Measurements from ENCODE around the gene STEAP4. TPM values are rescaled to one million over a fixed set of nuclear protein-coding genes. Genes with fewer than 3 reads are reported as not detected.
A peak's percentile ranks its signal among the peaks of the same experiment; 100 is the strongest.
"Not testable (repeated sequence)": the region's sequence is repeated elsewhere in the genome, so short reads cannot be mapped to it uniquely, and the experiment has no call there.

Gene STEAP4
- total RNA-seq, 1 donor from 2014 or later, result 53.9 TPM

DNA sequence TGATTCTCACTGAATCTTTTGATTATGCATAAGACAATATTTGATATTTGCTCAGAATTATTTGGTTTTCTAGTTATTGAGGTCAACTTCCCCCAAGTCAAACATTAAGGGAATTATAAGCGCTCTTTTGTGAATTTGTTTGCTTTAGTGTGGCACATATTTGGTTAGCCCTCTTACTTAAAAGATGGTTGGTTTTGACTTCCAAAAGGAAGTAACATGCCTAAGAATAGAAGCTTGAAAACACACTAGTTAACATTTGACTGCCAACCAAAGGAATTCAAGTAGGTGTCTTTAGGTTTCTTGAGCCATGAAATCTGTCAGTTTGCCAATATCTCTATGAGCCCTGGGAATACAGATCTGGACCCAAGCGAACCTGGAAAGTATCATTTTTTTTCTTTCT lies 24.9 kb downstream of the STEAP4 start:
- H3K9me3 ChIP-seq, result no peaks in the 10 kb centered on the region
- no peak for DNase-seq
- TF ChIP-seq, protein P1, sequence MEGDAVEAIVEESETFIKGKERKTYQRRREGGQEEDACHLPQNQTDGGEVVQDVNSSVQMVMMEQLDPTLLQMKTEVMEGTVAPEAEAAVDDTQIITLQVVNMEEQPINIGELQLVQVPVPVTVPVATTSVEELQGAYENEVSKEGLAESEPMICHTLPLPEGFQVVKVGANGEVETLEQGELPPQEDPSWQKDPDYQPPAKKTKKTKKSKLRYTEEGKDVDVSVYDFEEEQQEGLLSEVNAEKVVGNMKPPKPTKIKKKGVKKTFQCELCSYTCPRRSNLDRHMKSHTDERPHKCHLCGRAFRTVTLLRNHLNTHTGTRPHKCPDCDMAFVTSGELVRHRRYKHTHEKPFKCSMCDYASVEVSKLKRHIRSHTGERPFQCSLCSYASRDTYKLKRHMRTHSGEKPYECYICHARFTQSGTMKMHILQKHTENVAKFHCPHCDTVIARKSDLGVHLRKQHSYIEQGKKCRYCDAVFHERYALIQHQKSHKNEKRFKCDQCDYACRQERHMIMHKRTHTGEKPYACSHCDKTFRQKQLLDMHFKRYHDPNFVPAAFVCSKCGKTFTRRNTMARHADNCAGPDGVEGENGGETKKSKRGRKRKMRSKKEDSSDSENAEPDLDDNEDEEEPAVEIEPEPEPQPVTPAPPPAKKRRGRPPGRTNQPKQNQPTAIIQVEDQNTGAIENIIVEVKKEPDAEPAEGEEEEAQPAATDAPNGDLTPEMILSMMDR (IDR thresholded peaks at IDR 0.05), result no peak
- peaks cover 15% of the 10 kb centered on the region for H3K4me1 ChIP-seq
- intact Hi-C loops (cut with DNase I), result no loop called here
- no peaks in the 10 kb centered on the region for H3K36me3 ChIP-seq
- H3K27me3 ChIP-seq, result no peaks in the 10 kb centered on the region
- no peak overlapping the region for H3K27ac ChIP-seq
- ATAC-seq, result peak; percentile 74
- no peak overlapping the region for H3K4me3 ChIP-seq

DNA sequence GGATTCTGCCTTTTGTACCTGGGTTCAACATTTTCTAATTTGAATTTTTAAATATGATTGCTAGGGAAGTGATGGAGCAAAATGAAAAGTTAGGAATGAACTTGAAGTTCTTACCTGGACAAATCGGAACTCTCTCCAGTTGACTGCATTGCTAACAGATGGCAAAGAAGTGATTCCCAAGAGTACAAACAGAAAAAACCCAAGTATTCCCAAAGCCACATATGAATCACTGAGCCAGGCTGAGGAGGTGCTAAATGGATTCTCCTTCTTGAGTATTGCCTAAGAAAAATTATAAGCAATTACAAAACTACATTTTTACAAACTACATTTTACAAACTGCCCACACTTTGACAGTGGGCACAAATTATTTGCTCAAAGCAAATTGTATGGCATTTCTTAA lies 25.9 kb downstream of the STEAP4 start:
- no peak overlapping the region for H3K4me3 ChIP-seq
- no peak for ATAC-seq
- intact Hi-C loops (cut with DNase I), result no loop called here
- peaks cover 15% of the 10 kb centered on the region for H3K4me1 ChIP-seq
- H3K27me3 ChIP-seq, result no peaks in the 10 kb centered on the region
- H3K36me3 ChIP-seq, result no peaks in the 10 kb centered on the region
- DNase-seq, result no peak
- H3K9me3 ChIP-seq, result no peaks in the 10 kb centered on the region
- no peak overlapping the region for H3K27ac ChIP-seq
- TF ChIP-seq, protein P1 (IDR thresholded peaks at IDR 0.05), result no peak

DNA sequence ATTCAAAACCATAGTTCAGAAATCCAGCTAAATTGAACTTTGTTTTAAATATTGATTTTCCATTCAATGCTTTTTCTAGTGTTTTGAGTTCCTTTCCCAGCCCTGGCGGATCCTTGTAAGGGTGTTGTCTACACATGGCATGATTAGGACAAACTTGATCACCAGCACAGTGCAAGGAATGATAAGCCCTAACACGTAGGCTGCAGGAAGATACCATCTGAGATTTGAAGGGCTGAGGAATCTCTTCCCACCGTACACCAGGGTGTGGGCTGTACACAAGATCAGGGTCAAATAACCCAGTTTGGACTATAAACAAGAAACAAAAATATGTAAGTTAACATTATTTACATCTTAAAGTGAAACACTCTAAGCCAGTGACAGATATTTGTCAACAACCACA lies 27.4 kb downstream of the STEAP4 start:
- Histone ChIP-seq H3K4me1 (peaks cover 15% of the 10 kb centered on the region), H3K4me3 (no peak overlapping the region), H3K9me3 (no peaks in the 10 kb centered on the region), H3K27me3 (no peaks in the 10 kb centered on the region), H3K27ac (peak overlapping the region; percentile 33), H3K36me3 (no peaks in the 10 kb centered on the region)
- intact Hi-C loops (cut with DNase I), result no loop called here
- ATAC-seq, result no peak
- DNase-seq, result no peak
- TF ChIP-seq, protein P1 (IDR thresholded peaks at IDR 0.05), result no peak

DNA sequence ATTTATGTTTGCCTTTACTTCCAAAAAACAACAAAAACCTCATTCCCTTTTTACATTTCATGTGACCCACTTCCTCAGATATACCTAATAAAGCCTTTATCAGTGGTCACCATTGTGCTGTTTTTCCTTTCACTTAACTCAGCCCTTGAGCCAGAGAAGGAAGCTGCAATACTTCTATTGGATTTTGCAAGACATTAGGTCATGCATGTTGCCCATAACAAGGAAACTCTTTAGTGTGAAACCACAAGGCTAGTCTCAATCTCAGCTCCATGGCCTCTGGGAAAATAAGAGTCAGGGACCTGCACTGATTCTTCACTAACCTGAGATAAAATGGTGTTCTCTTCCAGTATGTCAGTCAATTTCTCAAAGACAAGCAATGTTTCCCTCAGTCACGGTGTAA lies 27.8 kb downstream of the STEAP4 start:
- Histone ChIP-seq H3K27ac (peak overlapping the region; percentile 33), H3K27me3 (no peaks in the 10 kb centered on the region), H3K9me3 (no peaks in the 10 kb centered on the region), H3K4me3 (no peak overlapping the region), H3K4me1 (peaks cover 15% of the 10 kb centered on the region), H3K36me3 (no peaks in the 10 kb centered on the region)
- DNase-seq (no peak), ATAC-seq (peak; percentile 86)
- TF ChIP-seq, protein P1 (IDR thresholded peaks at IDR 0.05), result no peak
- intact Hi-C loops (cut with DNase I), result no loop called here

DNA sequence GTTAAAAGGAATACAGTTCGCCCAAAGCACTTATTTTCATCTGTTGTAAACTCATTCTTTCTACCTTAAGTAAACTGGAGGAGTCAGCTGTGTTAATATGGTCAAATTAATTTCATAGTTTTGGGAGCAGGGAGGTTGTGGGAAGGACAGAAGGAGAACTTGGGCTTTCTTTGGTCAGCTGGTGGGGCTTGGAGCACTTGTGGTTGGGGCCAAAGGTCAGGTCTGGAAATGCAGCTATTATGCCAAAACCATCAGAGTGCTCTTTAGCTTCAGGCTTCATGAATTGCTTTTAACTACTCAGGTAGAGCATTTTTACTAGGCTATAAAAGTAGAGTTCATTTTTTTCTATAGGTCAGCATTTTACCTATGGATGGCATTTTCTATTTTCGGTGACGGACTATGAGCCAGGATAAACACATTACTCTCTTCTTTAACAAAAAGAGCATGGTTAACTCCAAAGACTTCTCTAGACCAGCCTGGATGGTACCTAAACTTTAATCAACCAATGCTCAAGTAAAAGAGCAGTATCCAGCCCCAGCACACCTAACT lies 30.0 kb downstream of the STEAP4 start:
- no peak overlapping the region for H3K4me3 ChIP-seq
- peak; percentile 71 for ATAC-seq
- intact Hi-C loops (cut with DNase I), result no loop called here

DNA sequence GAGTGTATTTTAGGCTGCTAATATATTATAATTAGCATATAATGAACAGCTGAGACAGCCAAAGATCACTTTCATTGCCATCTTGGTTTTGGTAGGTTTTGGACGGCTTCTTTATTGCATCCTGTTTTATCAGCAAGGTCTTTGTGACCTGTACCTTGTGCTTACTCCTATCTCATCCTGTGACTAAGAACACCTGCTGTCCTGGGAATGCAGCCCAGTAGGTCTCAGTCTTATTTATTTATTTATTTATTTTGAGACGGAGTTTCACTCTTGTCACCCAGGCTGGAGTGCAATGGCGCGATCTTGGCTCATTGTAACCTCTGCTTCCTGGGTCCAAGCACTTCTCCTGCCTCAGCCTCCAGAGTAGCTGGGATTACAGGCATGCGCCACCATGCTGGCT lies 31.8 kb downstream of the STEAP4 start:
- H3K27ac ChIP-seq; intact Hi-C loops (cut with DNase I); H3K36me3 ChIP-seq; H3K4me3 ChIP-seq; H3K27me3 ChIP-seq; H3K9me3 ChIP-seq; DNase-seq; ATAC-seq: not testable (repeated sequence)
- H3K4me1 ChIP-seq, result peaks cover 15% of the 10 kb centered on the region

More for the DNA sequence above, 30.0 kb downstream of the STEAP4 start:
- H3K9me3 ChIP-seq, result no peaks in the 10 kb centered on the region
- H3K36me3 ChIP-seq, result no peaks in the 10 kb centered on the region
- H3K4me1 ChIP-seq, result peaks cover 15% of the 10 kb centered on the region
- H3K27ac ChIP-seq, result no peak overlapping the region
- no peaks in the 10 kb centered on the region for H3K27me3 ChIP-seq
- no peak for DNase-seq
- TF ChIP-seq, protein P1 (IDR thresholded peaks at IDR 0.05), result no peak
